GM18870 (cell line): Measurements from ENCODE around the gene PITX1.

Experiments used
- ATAC-seq: cut with Tn5 transposase; IDR thresholded peaks from one replicate; pipeline ENCODE4 v1.9.1; 2021; ENCODE audit warnings: moderate library complexity; ENCODE audit not compliant: unreplicated experiment

PITX1 gene

GRCh38 chr5:135042595-135042994 is 8.6 kb upstream of the PITX1 start:
- no peak for ATAC-seq

- no peak for ATAC-seq
Measured at GRCh38 chr5:135041726-135042125, 7.7 kb upstream of the PITX1 start.

- no peak for ATAC-seq
Measured at GRCh38 chr5:135041145-135041587, 7.1 kb upstream of the PITX1 start.

- no peak for ATAC-seq
Measured at GRCh38 chr5:135040333-135041144, 6.5 kb upstream of the PITX1 start.

GRCh38 chr5:135040034-135040332 is 6.0 kb upstream of the PITX1 start:
- no peak for ATAC-seq

- no peak for ATAC-seq
Measured at GRCh38 chr5:135039271-135040033, 5.4 kb upstream of the PITX1 start.

- no peak for ATAC-seq
Measured at GRCh38 chr5:135038813-135039270, 4.8 kb upstream of the PITX1 start.

- no peak for ATAC-seq
Measured at GRCh38 chr5:135038205-135038812, 4.3 kb upstream of the PITX1 start.

- ATAC-seq, result no peak
Measured at GRCh38 chr5:135037519-135038204, 3.6 kb upstream of the PITX1 start.

GRCh38 chr5:135036405-135036804 is 2.4 kb upstream of the PITX1 start:
- ATAC-seq, result no peak

- ATAC-seq, result no peak
Measured at GRCh38 chr5:135035678-135036030, 1.6 kb upstream of the PITX1 start.

GRCh38 chr5:135034963-135035677 is 1.1 kb upstream of the PITX1 start:
- no peak for ATAC-seq

- ATAC-seq, result no peak
Measured at GRCh38 chr5:135034236-135034962, 371 bp upstream of the PITX1 start.

GRCh38 chr5:135032999-135033861 is 798 bp downstream of the PITX1 start:
- no peak for ATAC-seq

GRCh38 chr5:135032695-135032998 is 1.4 kb downstream of the PITX1 start:
- ATAC-seq, result no peak

- no peak for ATAC-seq
Measured at GRCh38 chr5:135031813-135032694, 2.0 kb downstream of the PITX1 start.

- ATAC-seq, result no peak
Measured at GRCh38 chr5:135030956-135031812, 2.8 kb downstream of the PITX1 start.
